ENCODE results near the gene PKP2. TPM values are rescaled to one million over a fixed set of nuclear protein-coding genes. Genes with fewer than 3 reads are reported as not detected.

The PKP2 gene
- total and polyA plus RNA-seq, 2 of the 13 experiments (the other 11 are each of a cell fraction or from before 2014, with no cell fraction given): 15.1 to 25.3 TPM

- no peak for TF ChIP-seq KIAA2018 (CRISPR knock-in tag; IDR thresholded peaks at IDR 0.05; ENCODE audit: borderline replicate concordance)
- no peak for TF ChIP-seq ZNF143 (CRISPR knock-in tag; IDR thresholded peaks at IDR 0.05)
- no peak for TF ChIP-seq ZSCAN5A (CRISPR knock-in tag; IDR thresholded peaks at IDR 0.05; ENCODE audit: borderline replicate concordance)
- TF ChIP-seq PRDM15 (CRISPR knock-in tag; IDR thresholded peaks at IDR 0.05): no peak
- no peak for TF ChIP-seq SP1 (IDR thresholded peaks at IDR 0.05)
- TF ChIP-seq SP1 (CRISPR knock-in tag; IDR thresholded peaks at IDR 0.05): peak; percentile 35; the same call in 1 of the 2 replicates
- TF ChIP-seq CAMTA2 (CRISPR knock-in tag; IDR thresholded peaks at IDR 0.05; ENCODE audit: borderline replicate concordance): no peak
- TF ChIP-seq GATAD2A (CRISPR knock-in tag; IDR thresholded peaks at IDR 0.05): no peak; the same call in 1 of the 2 replicates
- no peak for TF ChIP-seq NFAT5 (CRISPR knock-in tag; IDR thresholded peaks at IDR 0.05)
- TF ChIP-seq KAT2B (IDR thresholded peaks at IDR 0.05; ENCODE audit: borderline replicate concordance, low read depth, low read length): no peak
Measured at GRCh38 chr12:32755051-32755653, 141.4 kb downstream of the PKP2 start (continued).
